Mesothelial cell of epicardium (in vitro differentiated cells): Measurements from ENCODE around the gene OR13C2. TPM values are rescaled to one million over a fixed set of nuclear protein-coding genes. Genes with fewer than 3 reads are reported as not detected.

ENCODE experiments used
- DNase-seq, 2 experiments: peaks; one replicate each; pipeline ENCODE4 v3.0.0; 2021; ENCODE audit warnings: low spot score in 2 of 2; ENCODE audit not compliant: unreplicated experiment in 2 of 2
- H3K27ac Mint-ChIP-seq: 2 replicates; pipeline ENCODE4 v1.8.0; 2021; ENCODE audit warnings: mixed read lengths
- H3K27me3 Mint-ChIP-seq: 2 replicates; pipeline ENCODE4 v1.8.0; 2021; ENCODE audit warnings: low read depth, mixed read lengths
- H3K36me3 Mint-ChIP-seq: 2 replicates; pipeline ENCODE4 v1.8.0; 2021; ENCODE audit warnings: mixed read lengths
- H3K4me1 Mint-ChIP-seq: 2 replicates; pipeline ENCODE4 v1.8.0; 2021; ENCODE audit warnings: mixed read lengths
- H3K4me3 Mint-ChIP-seq: 2 replicates; pipeline ENCODE4 v1.8.0; 2021; ENCODE audit warnings: mild to moderate bottlenecking, moderate library complexity, mixed read lengths
- H3K9me3 Mint-ChIP-seq: 2 replicates; pipeline ENCODE4 v1.8.0; 2021; ENCODE audit warnings: mixed read lengths
- CTCF ChIP-seq: fragments of 200-600 bp; sonication (generic); IDR thresholded peaks from one replicate; pipeline ENCODE4 v1.5.0; 2021; ENCODE audit warnings: antibody characterized with exemption; ENCODE audit not compliant: unreplicated experiment
- total RNA-seq: library from RNA; stranded (reverse); gene quantifications from 3 replicates; pipeline ENCODE4 v1.2.1, GENCODE V29; 2021

Gene OR13C2
- total RNA-seq, 1 donor from 2014 or later = not detected

- Mint-ChIP-seq H3K36me3 (no peaks in the 10 kb centered on the region), H3K27ac (no peak overlapping the region), H3K9me3 (peaks cover 8% of the 10 kb centered on the region), H3K27me3 (no peaks in the 10 kb centered on the region), H3K4me3 (no peak overlapping the region), H3K4me1 (no peaks in the 10 kb centered on the region)
- no peak for TF ChIP-seq CTCF
- no peak for DNase-seq
Measured at GRCh38 chr9:104564358-104564757, 41.1 kb downstream of the OR13C2 start.

GRCh38 chr9:104556830-104557634 lies 48.4 kb downstream of the OR13C2 start:
- Mint-ChIP-seq H3K4me1 (no peaks in the 10 kb centered on the region), H3K4me3 (no peak overlapping the region), H3K27me3 (no peaks in the 10 kb centered on the region), H3K9me3 (peaks cover 33% of the 10 kb centered on the region), H3K36me3 (peaks cover 3% of the 10 kb centered on the region), H3K27ac (no peak overlapping the region)
- TF ChIP-seq CTCF = no peak
- no peak for DNase-seq

GRCh38 chr9:104555521-104555920 lies 49.9 kb downstream of the OR13C2 start:
- H3K36me3 Mint-ChIP-seq = peaks cover 3% of the 10 kb centered on the region
- DNase-seq = no peak
- H3K27me3 Mint-ChIP-seq = no peaks in the 10 kb centered on the region
- peaks cover 33% of the 10 kb centered on the region for H3K9me3 Mint-ChIP-seq
- TF ChIP-seq CTCF = no peak
- H3K27ac Mint-ChIP-seq = no peak overlapping the region
- no peak overlapping the region for H3K4me3 Mint-ChIP-seq
- no peaks in the 10 kb centered on the region for H3K4me1 Mint-ChIP-seq

Other genes starting within 250 kb of the OR13C2 start
- not detected in 3 replicates for gene OR13F1, start 101.4 kb downstream of the OR13C2 start, total RNA-seq
- not detected in 3 replicates for gene OR13C4, start 78.4 kb downstream of the OR13C2 start, total RNA-seq
- gene OR13C3, start 68.8 kb downstream of the OR13C2 start, total RNA-seq = 0.24 TPM in 1 of 3 replicates, not detected in the others
- not detected in 3 replicates for gene OR13C8, start 36.5 kb downstream of the OR13C2 start, total RNA-seq
- 0.25 TPM in 1 of 3 replicates, not detected in the others for gene OR13C5, start 6.2 kb downstream of the OR13C2 start, total RNA-seq
- gene OR13C9, start 12.6 kb upstream of the OR13C2 start, total RNA-seq = not detected in 3 replicates
- gene OR13D1, start 88.9 kb upstream of the OR13C2 start, total RNA-seq = not detected in 3 replicates
- gene NIPSNAP3A, start 142.1 kb upstream of the OR13C2 start, total RNA-seq = 25.1 to 26.2 TPM (median 25.6 TPM) in 3 replicates
- gene NIPSNAP3B, start 158.5 kb upstream of the OR13C2 start, total RNA-seq = 9.2 to 10.1 TPM (median 9.9 TPM) in 3 replicates